Esophagus muscularis mucosa (tissue), 4 donors: Measurements from ENCODE around the gene HBS1L. TPM values are rescaled to one million over a fixed set of nuclear protein-coding genes. Genes with fewer than 3 reads are reported as not detected.

Source experiments
- DNase-seq: peaks from one replicate; pipeline ENCODE4 v3.0.0-alpha.2; 2017; ENCODE audit errors: extremely low spot score
- H3K27ac ChIP-seq, 4 donors: fragments of 200-600 bp; sonication (generic); replicated peaks in 1 of 4; 1 replicate in 3 of 4; 2 replicates in 1 of 4; pipeline ENCODE4 v1.5.1; 2016 to 2019; ENCODE audit warnings: mild to moderate bottlenecking in 1 of 4
- H3K27me3 ChIP-seq, 4 donors: fragments of 200-600 bp; sonication (generic); one replicate each; pipeline versions ENCODE4 v1.5.1 to v1.6.0; 2016 to 2019
- H3K36me3 ChIP-seq, 4 donors: fragments of 200-600 bp; sonication (generic); one replicate each; pipeline ENCODE4 v1.5.1; 2016 to 2019
- H3K4me1 ChIP-seq, 4 donors: fragments of 200-600 bp; sonication (generic); one replicate each; pipeline ENCODE4 v1.5.1; 2016 to 2019
- H3K4me3 ChIP-seq, 4 donors: fragments of 200-600 bp; sonication (generic); 1 replicate in 2 of 4; 2 replicates in 2 of 4; pipeline ENCODE4 v1.5.1; 2016 to 2019; ENCODE audit warnings: mild to moderate bottlenecking in 4 of 4, moderate library complexity in 1 of 4
- H3K9me3 ChIP-seq, 4 donors: fragments of 200-600 bp; sonication (generic); 1 replicate in 3 of 4; 2 replicates in 1 of 4; pipeline ENCODE4 v1.5.1; 2016 to 2019
- EP300 ChIP-seq: sonication (generic); formaldehyde crosslinking; IDR thresholded peaks from one replicate; pipeline ENCODE4 v1.6.1; 2017; ENCODE audit warnings: antibody characterized with exemption
- POLR2A ChIP-seq: fragments of 450-650 bp; IDR thresholded peaks from one replicate; pipeline ENCODE4 v1.6.1; 2017; ENCODE audit warnings: antibody characterized with exemption, moderate library complexity, mild to moderate bottlenecking, low read depth
- POLR2AphosphoS5 ChIP-seq, 2 donors: sonication (generic); formaldehyde crosslinking; IDR thresholded peaks; one replicate each; pipeline ENCODE4 v1.6.1; 2017; ENCODE audit warnings: antibody characterized with exemption in 2 of 2
- WGBS: methylation state at CpG from one replicate; pipeline ENCODE4 v1.1.5; 2018; 5-methylcytosine and 5-hydroxymethylcytosine counted together
- intact Hi-C: fragments of 100-400 bp; cut with DNase I; formaldehyde crosslinking; loops from one replicate; pipeline ENCODE4 v1.15.1; 2023
- total RNA-seq, 4 donors: library from RNA; depleted of rRNA; stranded (reverse); fragments of >200 nt; gene quantifications; one replicate each; pipeline versions ENCODE4 v1.1.0 to v1.2.1, GENCODE V29; 2016
- TF ChIP-seq, protein P1 (sequence below), 3 experiments: fragments of 200-600 bp in 2 of 3; fragments of 450-650 bp in 1 of 3; sonication (generic) in 2 of 3; IDR thresholded peaks; one replicate each; pipeline ENCODE4 v1.5.1; 2017 to 2019; ENCODE audit warnings: antibody characterized with exemption in 3 of 3, mild to moderate bottlenecking in 2 of 3, moderate library complexity in 1 of 3

HBS1L gene
- total RNA-seq, 4 donors from 2014 or later: 52.0 to 81.4 (median 58.2) TPM

DNA sequence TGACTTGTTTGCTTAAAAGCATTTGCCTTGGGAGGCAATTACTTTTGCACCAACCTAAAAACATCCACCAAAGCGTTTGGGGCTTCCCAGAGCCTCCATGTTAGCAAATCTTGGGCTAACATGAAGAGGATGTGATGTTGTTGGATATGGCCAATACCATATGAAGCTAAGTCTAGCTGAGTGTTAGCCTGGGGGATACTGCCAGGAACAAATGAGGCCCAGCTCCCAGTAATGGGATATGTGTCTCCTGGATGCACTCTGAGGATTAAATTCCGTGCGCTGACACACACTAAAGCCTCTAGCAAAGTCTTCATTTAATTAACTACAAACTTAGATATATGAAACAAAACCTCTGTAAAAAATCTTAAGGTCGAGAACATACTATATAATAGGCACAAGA lies 35.3 kb upstream of the HBS1L start:
- H3K36me3 ChIP-seq: no peaks in the 10 kb centered on the region
- H3K9me3 ChIP-seq: no peaks in the 10 kb centered on the region
- no peak overlapping the region for H3K27ac ChIP-seq
- TF ChIP-seq POLR2A (no peak), POLR2AphosphoS5 (IDR thresholded peaks at IDR 0.05) (no peak), EP300 (no peak)
- TF ChIP-seq, protein P1, sequence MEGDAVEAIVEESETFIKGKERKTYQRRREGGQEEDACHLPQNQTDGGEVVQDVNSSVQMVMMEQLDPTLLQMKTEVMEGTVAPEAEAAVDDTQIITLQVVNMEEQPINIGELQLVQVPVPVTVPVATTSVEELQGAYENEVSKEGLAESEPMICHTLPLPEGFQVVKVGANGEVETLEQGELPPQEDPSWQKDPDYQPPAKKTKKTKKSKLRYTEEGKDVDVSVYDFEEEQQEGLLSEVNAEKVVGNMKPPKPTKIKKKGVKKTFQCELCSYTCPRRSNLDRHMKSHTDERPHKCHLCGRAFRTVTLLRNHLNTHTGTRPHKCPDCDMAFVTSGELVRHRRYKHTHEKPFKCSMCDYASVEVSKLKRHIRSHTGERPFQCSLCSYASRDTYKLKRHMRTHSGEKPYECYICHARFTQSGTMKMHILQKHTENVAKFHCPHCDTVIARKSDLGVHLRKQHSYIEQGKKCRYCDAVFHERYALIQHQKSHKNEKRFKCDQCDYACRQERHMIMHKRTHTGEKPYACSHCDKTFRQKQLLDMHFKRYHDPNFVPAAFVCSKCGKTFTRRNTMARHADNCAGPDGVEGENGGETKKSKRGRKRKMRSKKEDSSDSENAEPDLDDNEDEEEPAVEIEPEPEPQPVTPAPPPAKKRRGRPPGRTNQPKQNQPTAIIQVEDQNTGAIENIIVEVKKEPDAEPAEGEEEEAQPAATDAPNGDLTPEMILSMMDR (IDR thresholded peaks at IDR 0.05): no peak
- no peak overlapping the region for H3K4me3 ChIP-seq
- H3K27me3 ChIP-seq: no peaks in the 10 kb centered on the region
- DNase-seq: no peak
- no peaks in the 10 kb centered on the region for H3K4me1 ChIP-seq
- 87% methylated on average over 4 of the region's 4 CpGs for WGBS
- intact Hi-C loops: no loop called here

DNA sequence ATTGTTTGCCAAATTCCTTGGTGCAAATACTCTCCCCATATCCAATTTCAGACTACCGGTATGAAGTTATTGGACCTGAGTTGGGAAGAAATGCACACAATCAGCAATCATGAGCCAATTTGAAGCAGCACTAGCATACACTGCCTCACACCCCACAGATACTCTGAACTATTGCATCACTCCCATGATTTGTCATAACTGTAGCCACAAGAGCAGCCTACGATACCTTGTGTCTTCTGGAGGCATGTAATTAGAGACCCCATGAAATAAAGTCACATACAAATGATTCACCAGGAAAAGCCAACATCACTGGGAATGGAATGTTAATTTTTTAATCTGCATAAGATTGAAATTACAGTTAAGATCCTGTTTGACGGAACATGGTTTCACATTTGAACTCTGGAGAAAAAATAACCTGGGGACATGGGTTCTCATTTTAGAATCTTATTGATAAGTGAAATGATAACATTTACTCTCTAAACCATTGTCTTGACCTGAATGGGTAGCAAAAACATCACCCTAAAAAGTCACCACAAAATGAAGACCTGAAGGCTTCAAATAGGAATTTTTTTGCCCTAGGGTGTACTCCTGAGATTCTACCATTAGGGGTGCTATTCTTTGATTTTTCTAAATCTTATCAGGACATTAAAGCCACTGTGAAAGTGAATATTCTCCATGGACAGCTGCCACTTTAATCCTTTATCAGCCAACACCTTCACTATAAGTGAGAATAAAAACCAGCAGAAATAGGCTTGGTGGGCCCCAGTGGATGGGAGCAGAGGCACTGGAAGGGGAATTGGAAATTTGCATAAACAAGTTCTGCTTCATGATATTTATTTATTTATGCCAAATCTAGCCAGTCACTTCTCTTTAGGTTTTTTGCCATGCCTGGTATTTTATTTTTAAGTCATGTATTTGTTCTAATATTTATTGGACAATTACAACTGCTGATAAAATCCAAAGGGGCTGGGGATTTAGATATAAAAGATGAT lies 34.5 kb upstream of the HBS1L start:
- Histone ChIP-seq H3K36me3 (no peaks in the 10 kb centered on the region), H3K27me3 (no peaks in the 10 kb centered on the region), H3K27ac (no peak overlapping the region), H3K4me1 (no peaks in the 10 kb centered on the region), H3K4me3 (no peak overlapping the region), H3K9me3 (no peaks in the 10 kb centered on the region)
- TF ChIP-seq POLR2AphosphoS5 (IDR thresholded peaks at IDR 0.05) (no peak), POLR2A (no peak), EP300 (no peak)
- TF ChIP-seq, protein P1 (IDR thresholded peaks at IDR 0.05): peak in 2 of 3 experiments; percentile 20
- intact Hi-C loops: no loop called here
- no peak for DNase-seq
- 90% methylated on average over 3 of the region's 3 CpGs for WGBS

DNA sequence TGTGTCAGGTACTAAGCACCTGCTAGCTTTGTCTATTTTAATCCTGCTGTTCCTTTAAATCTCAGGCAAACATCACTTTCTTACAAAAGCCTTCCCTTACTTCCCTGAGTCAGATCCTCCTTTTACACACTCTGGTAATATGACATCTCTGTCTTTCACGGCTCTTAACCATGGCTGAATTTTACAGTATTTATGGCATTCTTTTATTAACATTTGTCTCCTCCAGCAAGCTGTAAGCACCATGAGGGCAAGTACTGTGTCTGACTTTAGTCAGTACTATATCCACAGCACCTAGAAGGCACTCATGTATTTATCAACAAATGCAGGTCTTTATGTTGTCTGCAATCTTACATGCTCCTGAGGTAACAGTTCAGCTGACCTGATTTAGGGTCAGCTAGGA lies 33.7 kb upstream of the HBS1L start:
- no peaks in the 10 kb centered on the region for H3K4me1 ChIP-seq
- TF ChIP-seq POLR2A (no peak), POLR2AphosphoS5 (IDR thresholded peaks at IDR 0.05) (no peak), EP300 (no peak)
- TF ChIP-seq, protein P1 (IDR thresholded peaks at IDR 0.05): no peak
- intact Hi-C loops: no loop called here
- no peak overlapping the region for H3K4me3 ChIP-seq
- no peak for DNase-seq
- no peak overlapping the region for H3K27ac ChIP-seq
- no peaks in the 10 kb centered on the region for H3K36me3 ChIP-seq
- no peaks in the 10 kb centered on the region for H3K9me3 ChIP-seq
- 61% methylated on average over 1 of the region's 1 CpG for WGBS
- no peaks in the 10 kb centered on the region for H3K27me3 ChIP-seq

DNA sequence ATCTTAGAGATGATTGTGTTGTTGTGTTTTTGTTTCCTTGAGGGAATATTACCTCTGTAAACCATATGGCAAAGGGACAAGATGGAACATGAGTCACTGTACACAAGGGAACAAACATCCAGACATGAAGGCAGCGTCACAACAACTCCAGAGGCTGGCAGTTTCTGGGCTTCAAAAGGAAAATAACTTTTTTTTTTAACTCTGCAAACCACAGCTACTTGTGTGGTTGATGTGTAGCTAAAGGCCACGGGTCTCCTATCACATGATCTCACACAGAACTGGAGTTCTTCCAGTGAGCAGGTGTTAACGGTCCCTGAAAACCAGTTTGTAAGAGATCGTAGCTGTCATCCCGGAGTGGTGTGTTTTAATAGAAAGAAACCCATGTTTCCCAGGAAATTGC lies 33.2 kb upstream of the HBS1L start:
- Histone ChIP-seq H3K27ac (no peak overlapping the region), H3K4me1 (no peaks in the 10 kb centered on the region), H3K9me3 (peaks cover 0 to 3% (median 0%) of the 10 kb centered on the region in 4 donors), H3K36me3 (no peaks in the 10 kb centered on the region), H3K27me3 (no peaks in the 10 kb centered on the region), H3K4me3 (no peak overlapping the region)
- TF ChIP-seq POLR2A (no peak), EP300 (no peak), POLR2AphosphoS5 (IDR thresholded peaks at IDR 0.05) (no peak)
- TF ChIP-seq, protein P1 (IDR thresholded peaks at IDR 0.05): no peak
- WGBS: 56% methylated on average over 5 of the region's 5 CpGs
- no peak for DNase-seq
- intact Hi-C loops: no loop called here
